H1 (cell line): ENCODE data around the gene CRYGD. TPM values are rescaled to one million over a fixed set of nuclear protein-coding genes. Genes with fewer than 3 reads are reported as not detected.

Source experiments
- CBX5 ChIP-seq: fragments of 300-800, 300-1000 bp; sonication (generic); IDR thresholded peaks from 2 replicates; pipeline ENCODE4 v1.7.1; 2016; ENCODE audit warnings: antibody characterized with exemption, low read length, low read depth
- CBX8 ChIP-seq: fragments of 300-800, 300-1000 bp; sonication (generic); IDR thresholded peaks from 2 replicates; pipeline ENCODE4 v1.7.1; 2016; ENCODE audit warnings: low read depth, low read length, borderline replicate concordance
- CHD2 ChIP-seq: IDR thresholded peaks from 2 replicates; pipeline ENCODE4 v1.6.1; 2012; ENCODE audit warnings: low read length, improper control_type of control experiment
- CHD7 ChIP-seq: fragments of 300-600 bp; sonication (generic); IDR thresholded peaks from 2 replicates; pipeline ENCODE4 v1.7.1; 2012; ENCODE audit warnings: low read length, moderate library complexity, mild to moderate bottlenecking, inconsistent platforms; ENCODE audit not compliant: insufficient replicate concordance
- EGR1 ChIP-seq: IDR thresholded peaks from 2 replicates; pipeline ENCODE4 v1.6.1; 2011; ENCODE audit warnings: low read depth, low read length, borderline replicate concordance
- EZH2 ChIP-seq: fragments of 200-600 bp; sonication (generic); IDR thresholded peaks from 2 replicates; pipeline ENCODE4 v1.7.1; 2012; ENCODE audit warnings: low read depth, mild to moderate bottlenecking, moderate library complexity, low read length, inconsistent platforms; ENCODE audit not compliant: severe bottlenecking
- KDM4A ChIP-seq: IDR thresholded peaks from one replicate; pipeline ENCODE4 v1.7.1; 2012; ENCODE audit warnings: low read depth, mild to moderate bottlenecking, moderate library complexity, low read length, inconsistent platforms; ENCODE audit not compliant: severe bottlenecking
- NANOG ChIP-seq: IDR thresholded peaks from 2 replicates; pipeline ENCODE4 v1.6.1; 2011; ENCODE audit warnings: low read length, low read depth, mild to moderate bottlenecking, inconsistent platforms; ENCODE audit not compliant: insufficient read depth, poor library complexity, severe bottlenecking
- SAP30 ChIP-seq: fragments of 300-600 bp; sonication (generic); IDR thresholded peaks from 2 replicates; pipeline ENCODE4 v1.7.1; 2012; ENCODE audit warnings: low read length, moderate library complexity, mild to moderate bottlenecking, inconsistent platforms; ENCODE audit not compliant: insufficient read depth, insufficient replicate concordance
- SRF ChIP-seq: IDR thresholded peaks from 2 replicates; pipeline ENCODE4 v1.6.1; 2011; ENCODE audit warnings: mild to moderate bottlenecking, low read depth, low read length, moderate library complexity
- YY1 ChIP-seq: IDR thresholded peaks from 2 replicates; pipeline ENCODE4 v1.6.1; 2011; ENCODE audit warnings: low read depth, mild to moderate bottlenecking, low read length
- polyA plus RNA-seq, 7 experiments: library from polyadenylated mRNA; depleted of rRNA in 3 of 7; stranded (reverse) in 5 of 7; unstranded in 2 of 7; fragments of >200 nt in 5 of 7; fragments of 200-250 nt in 2 of 7; gene quantifications; 1 replicate in 5 of 7; 2 replicates in 1 of 7; 4 replicates in 1 of 7; pipeline versions ENCODE4 v1.2.1 to v1.2.3, GENCODE V29; 2011 to 2013; ENCODE audit warnings: missing spikeins in 2 of 7, mixed read lengths in 2 of 7
- total RNA-seq: library from RNA; stranded (reverse); fragmentation: NEBNext Ultra II Directional; extraction: Animal tissue kit (Norgen Biotek cat#: 25700); gene quantifications from 2 replicates; pipeline ENCODE4 v1.2.1, GENCODE V29; 2021

CRYGD gene
- total and polyA plus RNA-seq, 2 of the 8 experiments (the other 6 are each of a cell fraction or from before 2014, with no cell fraction given): 2.9 to 7.1 TPM

GRCh38 chr2:208125251-208125650, 927 bp upstream of the CRYGD start (continued):
- TF ChIP-seq CHD7 (no peak), CBX5 (no peak), CHD2 (no peak), SRF (no peak), CBX8 (no peak), YY1 (no peak), EGR1 (no peak), SAP30 (no peak), NANOG (no peak), EZH2 (no peak), KDM4A (no peak)
